ENCODE results near the gene DKK3. TPM values are rescaled to one million over a fixed set of nuclear protein-coding genes. Genes with fewer than 3 reads are reported as not detected.
"Not testable (repeated sequence)": the region's sequence is repeated elsewhere in the genome, so short reads cannot be mapped to it uniquely, and the experiment has no call there.

The DKK3 gene
- total RNA-seq, 1 experiment from 2014 or later: 269 TPM

GRCh38 chr11:12042215-12042676 lies 33.8 kb upstream of the DKK3 start:
- Histone ChIP-seq H3K36me3 (peaks cover 5% of the 10 kb centered on the region), H3K4me3 (no peak overlapping the region), H3K27me3 (no peaks in the 10 kb centered on the region), H3K9me3 (peaks cover 8% of the 10 kb centered on the region)
- DNase-seq: peak; percentile 29

GRCh38 chr11:12040719-12041118 lies 32.3 kb upstream of the DKK3 start:
- not testable (repeated sequence) for DNase-seq, H3K27me3 ChIP-seq, H3K4me3 ChIP-seq, H3K36me3 ChIP-seq, H3K9me3 ChIP-seq

GRCh38 chr11:12032968-12033367 lies 24.5 kb upstream of the DKK3 start:
- Histone ChIP-seq H3K36me3 (no peaks in the 10 kb centered on the region), H3K27me3 (no peaks in the 10 kb centered on the region), H3K9me3 (peaks cover 3% of the 10 kb centered on the region; the same call in 1 of the 2 replicates), H3K4me3 (no peak overlapping the region)
- no peak for DNase-seq

GRCh38 chr11:12031856-12032544 lies 23.6 kb upstream of the DKK3 start:
- no peak for DNase-seq
- Histone ChIP-seq H3K4me3 (no peak overlapping the region), H3K9me3 (peaks cover 3% of the 10 kb centered on the region; the same call in 1 of the 2 replicates), H3K27me3 (no peaks in the 10 kb centered on the region), H3K36me3 (no peaks in the 10 kb centered on the region)

GRCh38 chr11:12029738-12030363 lies 21.4 kb upstream of the DKK3 start:
- peak; percentile 72 for DNase-seq
- Histone ChIP-seq H3K27me3 (no peaks in the 10 kb centered on the region), H3K36me3 (no peaks in the 10 kb centered on the region), H3K4me3 (no peak overlapping the region), H3K9me3 (peaks cover 4% of the 10 kb centered on the region; the same call in 1 of the 2 replicates)

- peaks cover 8% of the 10 kb centered on the region for H3K9me3 ChIP-seq
- no peaks in the 10 kb centered on the region for H3K27me3 ChIP-seq
- no peaks in the 10 kb centered on the region for H3K36me3 ChIP-seq
These were observed 20.7 kb upstream of the DKK3 start for GRCh38 chr11:12029119-12029518.

GRCh38 chr11:12028303-12028702 lies 19.9 kb upstream of the DKK3 start:
- DNase-seq: no peak

More at GRCh38 chr11:12029119-12029518, 20.7 kb upstream of the DKK3 start:
- H3K4me3 ChIP-seq: no peak overlapping the region
- DNase-seq: no peak

GRCh38 chr11:12026331-12027211 lies 18.1 kb upstream of the DKK3 start:
- no peak for DNase-seq
- H3K36me3 ChIP-seq: no peaks in the 10 kb centered on the region
- H3K4me3 ChIP-seq: no peak overlapping the region
- H3K27me3 ChIP-seq: no peaks in the 10 kb centered on the region
- peaks cover 18% of the 10 kb centered on the region for H3K9me3 ChIP-seq

More at GRCh38 chr11:12028303-12028702, 19.9 kb upstream of the DKK3 start:
- Histone ChIP-seq H3K27me3 (no peaks in the 10 kb centered on the region), H3K36me3 (no peaks in the 10 kb centered on the region), H3K4me3 (no peak overlapping the region), H3K9me3 (peaks cover 11% of the 10 kb centered on the region)

- H3K9me3 ChIP-seq: peaks cover 18% of the 10 kb centered on the region
- H3K4me3 ChIP-seq: no peak overlapping the region
- H3K27me3 ChIP-seq: no peaks in the 10 kb centered on the region
- no peaks in the 10 kb centered on the region for H3K36me3 ChIP-seq
- no peak for DNase-seq
These were observed 16.0 kb upstream of the DKK3 start for GRCh38 chr11:12024254-12024926.

GRCh38 chr11:12023015-12023414 lies 14.6 kb upstream of the DKK3 start:
- H3K4me3 ChIP-seq: no peak overlapping the region
- DNase-seq: no peak
- H3K36me3 ChIP-seq: no peaks in the 10 kb centered on the region

GRCh38 chr11:12020546-12020945 lies 12.1 kb upstream of the DKK3 start:
- no peaks in the 10 kb centered on the region for H3K27me3 ChIP-seq
- no peak overlapping the region for H3K4me3 ChIP-seq
- no peaks in the 10 kb centered on the region for H3K36me3 ChIP-seq
- no peak for DNase-seq
- peaks cover 14% of the 10 kb centered on the region for H3K9me3 ChIP-seq

More at GRCh38 chr11:12023015-12023414, 14.6 kb upstream of the DKK3 start:
- Histone ChIP-seq H3K27me3 (no peaks in the 10 kb centered on the region), H3K9me3 (peaks cover 18% of the 10 kb centered on the region)

- H3K4me3 ChIP-seq: no peak overlapping the region
- no peak for DNase-seq
These were observed 11.5 kb upstream of the DKK3 start for GRCh38 chr11:12019866-12020416.

GRCh38 chr11:12019337-12019736 lies 10.9 kb upstream of the DKK3 start:
- peak; percentile 15 for DNase-seq

More at GRCh38 chr11:12019866-12020416, 11.5 kb upstream of the DKK3 start:
- Histone ChIP-seq H3K36me3 (no peaks in the 10 kb centered on the region), H3K27me3 (no peaks in the 10 kb centered on the region), H3K9me3 (peaks cover 14% of the 10 kb centered on the region)

GRCh38 chr11:12017865-12018453 lies 9.5 kb upstream of the DKK3 start:
- Histone ChIP-seq H3K4me3 (no peak overlapping the region), H3K9me3 (peaks cover 6% of the 10 kb centered on the region; the same call in 1 of the 2 replicates), H3K36me3 (no peaks in the 10 kb centered on the region), H3K27me3 (no peaks in the 10 kb centered on the region)
- peak; percentile 7 for DNase-seq

More at GRCh38 chr11:12019337-12019736, 10.9 kb upstream of the DKK3 start:
- no peak overlapping the region for H3K4me3 ChIP-seq
- no peaks in the 10 kb centered on the region for H3K36me3 ChIP-seq
- peaks cover 11% of the 10 kb centered on the region for H3K9me3 ChIP-seq
- H3K27me3 ChIP-seq: no peaks in the 10 kb centered on the region

GRCh38 chr11:12017243-12017678 lies 8.8 kb upstream of the DKK3 start:
- Histone ChIP-seq H3K4me3 (no peak overlapping the region), H3K27me3 (no peaks in the 10 kb centered on the region), H3K9me3 (no peaks in the 10 kb centered on the region), H3K36me3 (no peaks in the 10 kb centered on the region)
- DNase-seq: peak; percentile 81

- no peak for DNase-seq
- no peak overlapping the region for H3K4me3 ChIP-seq
- H3K36me3 ChIP-seq: no peaks in the 10 kb centered on the region
- no peaks in the 10 kb centered on the region for H3K27me3 ChIP-seq
- no peaks in the 10 kb centered on the region for H3K9me3 ChIP-seq
These were observed 7.8 kb upstream of the DKK3 start for GRCh38 chr11:12016246-12016645.

Measured in MG63 (cell line).